Mesothelial cell of epicardium (in vitro differentiated cells): ENCODE data around the gene LRRC23. TPM values are rescaled to one million over a fixed set of nuclear protein-coding genes. Genes with fewer than 3 reads are reported as not detected.
A peak's percentile ranks its signal among the peaks of the same experiment; 100 is the strongest.

ENCODE experiments used
- DNase-seq, 2 experiments: peaks; one replicate each; pipeline ENCODE4 v3.0.0; 2021; ENCODE audit warnings: low spot score in 2 of 2; ENCODE audit not compliant: unreplicated experiment in 2 of 2
- H3K27ac Mint-ChIP-seq: 2 replicates; pipeline ENCODE4 v1.8.0; 2021; ENCODE audit warnings: mixed read lengths
- H3K27me3 Mint-ChIP-seq: 2 replicates; pipeline ENCODE4 v1.8.0; 2021; ENCODE audit warnings: low read depth, mixed read lengths
- H3K36me3 Mint-ChIP-seq: 2 replicates; pipeline ENCODE4 v1.8.0; 2021; ENCODE audit warnings: mixed read lengths
- H3K4me1 Mint-ChIP-seq: 2 replicates; pipeline ENCODE4 v1.8.0; 2021; ENCODE audit warnings: mixed read lengths
- H3K4me3 Mint-ChIP-seq: 2 replicates; pipeline ENCODE4 v1.8.0; 2021; ENCODE audit warnings: mild to moderate bottlenecking, moderate library complexity, mixed read lengths
- H3K9me3 Mint-ChIP-seq: 2 replicates; pipeline ENCODE4 v1.8.0; 2021; ENCODE audit warnings: mixed read lengths
- total RNA-seq: library from RNA; stranded (reverse); gene quantifications from 3 replicates; pipeline ENCODE4 v1.2.1, GENCODE V29; 2021
- TF ChIP-seq, protein P1 (sequence below): fragments of 200-600 bp; sonication (generic); IDR thresholded peaks from one replicate; pipeline ENCODE4 v1.5.0; 2021; ENCODE audit warnings: antibody characterized with exemption; ENCODE audit not compliant: unreplicated experiment

Gene LRRC23
- total RNA-seq, 1 donor from 2014 or later, result 11.6 TPM

DNA sequence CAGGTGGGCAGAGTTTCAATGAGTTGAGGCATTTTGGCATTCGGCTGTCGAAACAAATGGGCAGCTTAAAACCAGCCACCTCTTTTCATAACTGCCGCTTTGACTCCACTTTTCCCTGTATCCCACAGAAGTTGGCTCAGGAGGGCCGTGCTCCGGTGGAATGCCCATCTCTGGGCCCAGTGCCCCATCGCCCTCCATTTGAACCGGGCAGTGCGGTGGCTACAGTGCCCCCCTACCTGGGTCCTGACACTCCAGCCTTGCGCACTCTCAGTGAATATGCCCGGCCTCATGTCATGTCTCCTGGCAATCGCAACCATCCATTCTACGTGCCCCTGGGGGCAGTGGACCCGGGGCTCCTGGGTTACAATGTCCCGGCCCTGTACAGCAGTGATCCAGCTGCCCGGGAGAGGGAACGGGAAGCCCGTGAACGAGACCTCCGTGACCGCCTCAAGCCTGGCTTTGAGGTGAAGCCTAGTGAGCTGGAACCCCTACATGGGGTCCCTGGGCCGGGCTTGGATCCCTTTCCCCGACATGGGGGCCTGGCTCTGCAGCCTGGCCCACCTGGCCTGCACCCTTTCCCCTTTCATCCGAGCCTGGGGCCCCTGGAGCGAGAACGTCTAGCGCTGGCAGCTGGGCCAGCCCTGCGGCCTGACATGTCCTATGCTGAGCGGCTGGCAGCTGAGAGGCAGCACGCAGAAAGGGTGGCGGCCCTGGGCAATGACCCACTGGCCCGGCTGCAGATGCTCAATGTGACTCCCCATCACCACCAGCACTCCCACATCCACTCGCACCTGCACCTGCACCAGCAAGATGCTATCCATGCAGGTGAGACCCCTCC is 34.0 kb downstream of the LRRC23 start:
- Mint-ChIP-seq H3K27me3 (no peaks in the 10 kb centered on the region), H3K27ac (peak overlapping the region; percentile 95), H3K4me3 (peak overlapping the region; percentile 73), H3K9me3 (no peaks in the 10 kb centered on the region), H3K4me1 (peaks cover 33% of the 10 kb centered on the region), H3K36me3 (peaks cover 20% of the 10 kb centered on the region)
- DNase-seq, result no peak
- TF ChIP-seq, protein P1, sequence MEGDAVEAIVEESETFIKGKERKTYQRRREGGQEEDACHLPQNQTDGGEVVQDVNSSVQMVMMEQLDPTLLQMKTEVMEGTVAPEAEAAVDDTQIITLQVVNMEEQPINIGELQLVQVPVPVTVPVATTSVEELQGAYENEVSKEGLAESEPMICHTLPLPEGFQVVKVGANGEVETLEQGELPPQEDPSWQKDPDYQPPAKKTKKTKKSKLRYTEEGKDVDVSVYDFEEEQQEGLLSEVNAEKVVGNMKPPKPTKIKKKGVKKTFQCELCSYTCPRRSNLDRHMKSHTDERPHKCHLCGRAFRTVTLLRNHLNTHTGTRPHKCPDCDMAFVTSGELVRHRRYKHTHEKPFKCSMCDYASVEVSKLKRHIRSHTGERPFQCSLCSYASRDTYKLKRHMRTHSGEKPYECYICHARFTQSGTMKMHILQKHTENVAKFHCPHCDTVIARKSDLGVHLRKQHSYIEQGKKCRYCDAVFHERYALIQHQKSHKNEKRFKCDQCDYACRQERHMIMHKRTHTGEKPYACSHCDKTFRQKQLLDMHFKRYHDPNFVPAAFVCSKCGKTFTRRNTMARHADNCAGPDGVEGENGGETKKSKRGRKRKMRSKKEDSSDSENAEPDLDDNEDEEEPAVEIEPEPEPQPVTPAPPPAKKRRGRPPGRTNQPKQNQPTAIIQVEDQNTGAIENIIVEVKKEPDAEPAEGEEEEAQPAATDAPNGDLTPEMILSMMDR, result peak; percentile 46

GRCh38 chr12:6939191-6939540 is 34.5 kb downstream of the LRRC23 start:
- no peaks in the 10 kb centered on the region for H3K27me3 Mint-ChIP-seq
- H3K4me1 Mint-ChIP-seq, result peaks cover 32% of the 10 kb centered on the region
- no peaks in the 10 kb centered on the region for H3K9me3 Mint-ChIP-seq
- peaks cover 16% of the 10 kb centered on the region for H3K36me3 Mint-ChIP-seq
- TF ChIP-seq, protein P1, result no peak
- no peak for DNase-seq
- peak overlapping the region; percentile 89 for H3K27ac Mint-ChIP-seq
- H3K4me3 Mint-ChIP-seq, result peak overlapping the region; percentile 13

DNA sequence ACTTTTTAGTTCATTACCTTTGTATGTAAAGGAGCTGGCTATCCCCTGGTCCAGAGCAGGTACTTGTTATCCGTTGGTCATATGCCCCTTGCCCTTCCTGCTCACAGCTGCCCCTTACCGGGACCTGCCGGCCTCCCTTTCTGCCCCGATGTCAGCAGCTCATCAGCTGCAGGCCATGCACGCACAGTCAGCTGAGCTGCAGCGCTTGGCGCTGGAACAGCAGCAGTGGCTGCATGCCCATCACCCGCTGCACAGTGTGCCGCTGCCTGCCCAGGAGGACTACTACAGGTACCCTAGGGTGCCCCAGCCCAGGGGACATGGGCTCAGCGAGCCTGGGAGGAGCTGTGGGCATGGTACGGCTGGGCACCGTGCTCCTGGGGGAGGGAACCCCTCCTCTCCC is 36.6 kb downstream of the LRRC23 start:
- H3K4me3 Mint-ChIP-seq, result peak overlapping the region; percentile 2
- H3K9me3 Mint-ChIP-seq, result no peaks in the 10 kb centered on the region
- DNase-seq, result no peak
- H3K27me3 Mint-ChIP-seq, result no peaks in the 10 kb centered on the region
- peaks cover 12% of the 10 kb centered on the region for H3K36me3 Mint-ChIP-seq
- H3K4me1 Mint-ChIP-seq, result peaks cover 46% of the 10 kb centered on the region
- peak overlapping the region; percentile 54 for H3K27ac Mint-ChIP-seq
- TF ChIP-seq, protein P1, result no peak

- no peaks in the 10 kb centered on the region for H3K27me3 Mint-ChIP-seq
- DNase-seq, result no peak
- no peak overlapping the region for H3K4me3 Mint-ChIP-seq
- TF ChIP-seq, protein P1, result no peak
- peaks cover 49% of the 10 kb centered on the region for H3K4me1 Mint-ChIP-seq
- H3K27ac Mint-ChIP-seq, result no peak overlapping the region
- H3K36me3 Mint-ChIP-seq, result peaks cover 9% of the 10 kb centered on the region
- no peaks in the 10 kb centered on the region for H3K9me3 Mint-ChIP-seq
These were observed 37.2 kb downstream of the LRRC23 start for GRCh38 chr12:6941782-6942181.

GRCh38 chr12:6942331-6942665 is 37.7 kb downstream of the LRRC23 start:
- Mint-ChIP-seq H3K9me3 (no peaks in the 10 kb centered on the region), H3K36me3 (peaks cover 9% of the 10 kb centered on the region), H3K4me1 (peaks cover 52% of the 10 kb centered on the region), H3K27me3 (no peaks in the 10 kb centered on the region), H3K4me3 (no peak overlapping the region), H3K27ac (peak overlapping the region; percentile 86)
- DNase-seq, result no peak
- TF ChIP-seq, protein P1, result no peak
